CD4-positive, CD25-positive, alpha-beta regulatory T cell (primary cell): ENCODE measurements around the gene TWIST2. TPM values are rescaled to one million over a fixed set of nuclear protein-coding genes. Genes with fewer than 3 reads are reported as not detected.

Source experiments
- ATAC-seq, 2 donors: fragments of 150-1000 bp; cut with Tn5 transposase; one replicate each; pipeline ENCODE4 v1.10.0; 2021; ENCODE audit warnings: low read depth in 2 of 2, moderate number of reproducible peaks in 2 of 2, moderate library complexity in 1 of 2
- DNase-seq, 3 donors: peaks; one replicate each; pipeline versions ENCODE4 v3.0.0 to v3.0.0-alpha.2; 2012 to 2022; ENCODE audit warnings: mixed read lengths in 1 of 3
- H3K27ac ChIP-seq: one replicate; pipeline ENCODE4 v1.7.0; 2013; ENCODE audit warnings: mild to moderate bottlenecking, low read length; ENCODE audit not compliant: insufficient read depth, poor library complexity, severe bottlenecking
- H3K27me3 ChIP-seq: one replicate; pipeline ENCODE4 v1.7.0; 2013; ENCODE audit warnings: low read length; ENCODE audit not compliant: control insufficient read depth, insufficient read depth
- H3K36me3 ChIP-seq: one replicate; pipeline ENCODE4 v1.7.0; 2013; ENCODE audit warnings: mild to moderate bottlenecking, low read length, moderate library complexity; ENCODE audit not compliant: control insufficient read depth, insufficient read depth
- H3K4me1 ChIP-seq: 2 replicates; pipeline ENCODE4 v1.7.0; 2013; ENCODE audit warnings: mild to moderate bottlenecking, low read length; ENCODE audit not compliant: insufficient read depth, control insufficient read depth, poor library complexity, severe bottlenecking
- H3K4me3 ChIP-seq: one replicate; pipeline ENCODE4 v1.7.0; 2013; ENCODE audit warnings: low read depth, mild to moderate bottlenecking, low read length, moderate library complexity
- H3K9me3 ChIP-seq, 2 experiments: 1 replicate in 1 of 2; 2 replicates in 1 of 2; pipeline ENCODE4 v1.7.0; 2013; ENCODE audit warnings: low read length in 2 of 2, mild to moderate bottlenecking in 1 of 2, moderate library complexity in 1 of 2; ENCODE audit not compliant: control insufficient read depth in 2 of 2
- H3K27ac Mint-ChIP-seq, 3 donors: one replicate each; pipeline ENCODE4 v1.8.0; 2020 to 2022; ENCODE audit warnings: mild to moderate bottlenecking in 3 of 3, mixed read lengths in 3 of 3, moderate library complexity in 2 of 3
- H3K27me3 Mint-ChIP-seq: one replicate; pipeline ENCODE4 v1.8.0; 2022; ENCODE audit warnings: mild to moderate bottlenecking, mixed read lengths
- H3K36me3 Mint-ChIP-seq: one replicate; pipeline ENCODE4 v1.8.0; 2020; ENCODE audit warnings: mixed read lengths
- H3K4me1 Mint-ChIP-seq, 4 donors: one replicate each; pipeline ENCODE4 v1.8.0; 2020 to 2022; ENCODE audit warnings: mixed read lengths in 4 of 4, mild to moderate bottlenecking in 1 of 4
- H3K4me3 Mint-ChIP-seq, 4 donors: one replicate each; pipeline ENCODE4 v1.8.0; 2020 to 2022; ENCODE audit warnings: mild to moderate bottlenecking in 4 of 4, mixed read lengths in 4 of 4, moderate library complexity in 3 of 4
- H3K9me3 Mint-ChIP-seq, 7 donors: one replicate each; pipeline ENCODE4 v1.8.0; 2020 to 2022; ENCODE audit warnings: mixed read lengths in 7 of 7, mild to moderate bottlenecking in 3 of 7, moderate library complexity in 2 of 7
- polyA plus RNA-seq, 4 donors: library from polyadenylated mRNA; unstranded; fragments of 300-500 nt; fragmentation: Illumina TruSeq; gene quantifications; one replicate each; pipeline ENCODE4 v1.2.3, GENCODE V29; 2021
- total RNA-seq: library from RNA; stranded (reverse); gene quantifications from one replicate; pipeline ENCODE4 v1.2.3, GENCODE V29; 2022

Gene TWIST2
- total and polyA plus RNA-seq, 5 donors from 2014 or later, result not detected

DNA sequence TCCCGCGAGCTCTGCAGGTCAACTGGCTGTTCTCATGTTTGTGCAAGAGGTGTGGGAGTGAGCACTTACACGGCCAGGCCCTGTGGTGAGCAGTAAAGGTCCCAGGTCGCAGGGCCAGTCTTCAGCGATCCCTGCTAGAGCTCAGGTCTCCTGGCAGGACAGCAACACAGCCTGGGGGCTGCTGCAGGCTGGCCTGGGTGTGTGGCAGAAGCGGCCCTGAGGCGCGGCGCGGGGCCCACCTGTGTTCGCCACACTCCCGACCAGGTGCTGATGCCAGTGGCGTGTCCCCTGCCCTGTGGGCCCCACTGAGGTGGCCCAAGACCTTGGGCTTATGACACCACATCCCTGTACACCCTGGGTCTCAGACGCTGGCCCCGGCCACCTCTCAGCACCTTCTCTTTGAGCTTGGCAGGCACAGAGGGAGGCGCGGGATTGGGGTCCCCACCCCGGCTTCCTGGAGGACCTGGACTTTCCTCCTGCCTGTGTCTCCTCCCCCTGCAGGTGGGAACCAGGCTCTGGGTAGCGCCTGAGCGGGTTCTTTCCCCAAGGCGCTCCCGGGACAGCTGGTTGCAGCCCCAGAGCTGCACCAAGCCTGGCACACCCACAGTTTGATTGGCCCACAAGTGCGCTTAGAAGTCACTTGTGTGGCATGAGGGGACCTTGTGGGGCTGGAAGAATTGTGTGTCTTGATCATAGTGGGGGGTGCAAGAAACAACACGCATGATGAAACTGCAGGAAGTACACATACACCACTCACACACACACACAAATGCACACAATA lies 59.2 kb downstream of the TWIST2 start:
- Histone ChIP-seq H3K27me3 (no peaks in the 10 kb centered on the region), H3K9me3 (no peaks in the 10 kb centered on the region), H3K4me1 (no peaks in the 10 kb centered on the region), H3K27ac (no peak overlapping the region), H3K4me3 (no peak overlapping the region), H3K36me3 (no peaks in the 10 kb centered on the region)
- Mint-ChIP-seq H3K9me3 (peaks cover 0 to 4% (median 0%) of the 10 kb centered on the region in 7 donors), H3K4me1 (no peaks in the 10 kb centered on the region), H3K27me3 (no peaks in the 10 kb centered on the region), H3K4me3 (no peak overlapping the region), H3K27ac (no peak overlapping the region), H3K36me3 (no peaks in the 10 kb centered on the region)
- DNase-seq, result no peak
- no peak for ATAC-seq

DNA sequence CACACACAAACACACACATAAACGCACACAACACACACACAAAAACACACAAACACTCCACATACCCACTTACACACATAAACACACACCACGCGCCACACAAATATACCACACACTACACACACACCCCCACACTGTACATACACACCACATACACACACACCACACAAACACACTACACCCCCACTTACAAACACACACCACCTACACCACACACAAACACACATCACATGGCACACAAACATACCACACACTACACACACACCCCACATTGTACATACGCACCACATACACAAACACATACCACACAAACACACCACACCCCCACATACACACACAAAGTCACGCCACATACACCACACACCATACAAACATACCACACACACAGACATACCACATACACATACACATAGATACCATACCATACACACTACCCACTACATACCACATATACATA lies 59.9 kb downstream of the TWIST2 start:
- Mint-ChIP-seq H3K4me3 (no peak overlapping the region), H3K4me1 (no peaks in the 10 kb centered on the region), H3K9me3 (peaks cover 0 to 4% (median 0%) of the 10 kb centered on the region in 7 donors), H3K27ac (no peak overlapping the region), H3K27me3 (no peaks in the 10 kb centered on the region), H3K36me3 (no peaks in the 10 kb centered on the region)
- Histone ChIP-seq H3K36me3 (no peaks in the 10 kb centered on the region), H3K27me3 (no peaks in the 10 kb centered on the region), H3K9me3 (no peaks in the 10 kb centered on the region), H3K27ac (no peak overlapping the region), H3K4me3 (no peak overlapping the region), H3K4me1 (no peaks in the 10 kb centered on the region)
- no peak for ATAC-seq
- DNase-seq, result no peak

DNA sequence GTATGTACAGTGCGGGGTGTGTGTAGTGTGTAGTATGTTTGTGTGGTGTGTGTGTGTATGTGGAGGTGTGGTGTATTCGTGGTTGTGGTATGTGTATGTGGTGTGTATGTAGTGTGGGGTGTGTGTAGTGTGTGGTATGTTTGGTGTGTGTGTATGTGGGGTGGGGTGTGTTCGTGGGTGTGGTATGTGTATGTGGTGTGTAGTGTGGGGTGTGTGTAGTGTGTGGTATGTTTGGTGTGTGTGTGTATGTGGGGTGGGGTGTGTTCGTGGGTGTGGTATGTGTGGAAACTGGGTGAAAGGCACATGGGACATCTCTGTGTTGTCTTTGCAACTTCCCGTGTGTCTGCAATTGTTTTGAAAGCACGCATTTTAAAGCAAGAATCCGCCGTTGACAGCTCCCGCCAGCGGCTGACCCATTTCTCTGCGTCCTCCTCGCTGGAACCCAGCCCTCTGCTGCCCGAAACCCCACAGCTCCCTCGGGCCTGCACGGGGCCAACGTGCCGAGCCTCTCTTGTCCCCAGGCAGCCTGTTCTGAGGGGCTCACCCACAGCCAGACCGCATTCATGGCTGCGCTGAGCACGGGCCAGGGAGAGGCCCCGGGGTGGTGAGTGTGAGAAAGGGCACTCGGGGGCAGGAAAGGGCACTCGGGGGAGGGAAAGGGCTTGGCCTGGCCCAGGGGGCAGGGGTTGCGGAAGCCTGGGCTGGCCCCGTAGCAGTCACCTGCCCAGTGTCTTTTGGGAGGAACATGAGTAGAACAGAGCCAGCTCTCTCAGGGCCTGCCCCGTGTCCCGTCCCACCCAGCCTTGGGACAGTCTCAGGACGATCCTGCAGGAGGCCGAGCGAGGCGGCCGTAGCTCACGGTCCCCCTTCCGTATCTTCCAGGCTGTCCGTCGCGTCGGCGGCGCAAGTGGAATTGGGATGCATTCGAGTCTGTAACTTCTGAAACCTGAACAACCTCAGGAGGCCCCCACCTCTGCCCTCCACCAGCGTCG lies 61.4 kb downstream of the TWIST2 start:
- Histone ChIP-seq H3K27ac (no peak overlapping the region), H3K36me3 (no peaks in the 10 kb centered on the region), H3K27me3 (no peaks in the 10 kb centered on the region), H3K9me3 (no peaks in the 10 kb centered on the region), H3K4me1 (no peaks in the 10 kb centered on the region), H3K4me3 (no peak overlapping the region)
- H3K9me3 Mint-ChIP-seq, result peaks cover 0 to 4% (median 0%) of the 10 kb centered on the region in 7 donors
- no peaks in the 10 kb centered on the region for H3K4me1 Mint-ChIP-seq
- H3K36me3 Mint-ChIP-seq, result no peaks in the 10 kb centered on the region
- H3K27ac Mint-ChIP-seq, result no peak overlapping the region
- H3K4me3 Mint-ChIP-seq, result no peak overlapping the region
- ATAC-seq (peak in 1 of 2 donors; percentile 17), DNase-seq (no peak)
- no peaks in the 10 kb centered on the region for H3K27me3 Mint-ChIP-seq

DNA sequence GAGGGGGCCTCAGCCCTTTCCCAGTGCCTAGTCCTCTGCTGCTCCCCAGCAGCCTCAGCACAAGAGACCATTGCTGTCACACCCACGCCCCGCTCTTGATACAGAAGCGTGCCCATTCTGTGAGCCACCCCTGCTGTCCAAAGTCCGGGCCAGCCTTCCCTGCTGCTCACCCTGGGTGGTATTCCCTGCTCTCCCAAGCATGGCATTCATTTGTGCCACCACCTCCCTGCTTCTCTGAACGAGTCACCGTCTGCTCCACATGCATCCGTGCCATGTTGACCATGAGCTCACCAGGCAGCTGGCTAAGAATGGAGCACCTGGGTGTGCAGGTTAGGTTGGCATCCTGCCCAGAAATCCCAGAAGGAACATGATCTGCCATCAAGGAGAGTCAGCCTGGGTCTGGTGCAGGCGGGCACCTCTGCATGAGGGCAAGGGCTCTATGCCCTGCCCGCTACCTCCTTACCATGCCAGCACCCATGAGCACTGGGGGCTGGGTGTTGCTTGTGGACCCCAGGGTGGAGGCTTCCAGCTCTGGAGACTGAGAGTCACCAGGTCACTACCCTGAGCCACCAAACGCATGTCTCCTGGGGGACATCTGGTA lies 63.0 kb downstream of the TWIST2 start:
- no peaks in the 10 kb centered on the region for H3K36me3 Mint-ChIP-seq
- Histone ChIP-seq H3K4me1 (no peaks in the 10 kb centered on the region), H3K9me3 (no peaks in the 10 kb centered on the region), H3K4me3 (no peak overlapping the region), H3K27ac (no peak overlapping the region), H3K36me3 (no peaks in the 10 kb centered on the region), H3K27me3 (no peaks in the 10 kb centered on the region)
- DNase-seq (no peak), ATAC-seq (no peak)
- H3K27me3 Mint-ChIP-seq, result no peaks in the 10 kb centered on the region
- H3K4me1 Mint-ChIP-seq, result no peaks in the 10 kb centered on the region
- no peak overlapping the region for H3K4me3 Mint-ChIP-seq
- H3K9me3 Mint-ChIP-seq, result peaks cover 0 to 4% (median 0%) of the 10 kb centered on the region in 7 donors
- no peak overlapping the region for H3K27ac Mint-ChIP-seq

DNA sequence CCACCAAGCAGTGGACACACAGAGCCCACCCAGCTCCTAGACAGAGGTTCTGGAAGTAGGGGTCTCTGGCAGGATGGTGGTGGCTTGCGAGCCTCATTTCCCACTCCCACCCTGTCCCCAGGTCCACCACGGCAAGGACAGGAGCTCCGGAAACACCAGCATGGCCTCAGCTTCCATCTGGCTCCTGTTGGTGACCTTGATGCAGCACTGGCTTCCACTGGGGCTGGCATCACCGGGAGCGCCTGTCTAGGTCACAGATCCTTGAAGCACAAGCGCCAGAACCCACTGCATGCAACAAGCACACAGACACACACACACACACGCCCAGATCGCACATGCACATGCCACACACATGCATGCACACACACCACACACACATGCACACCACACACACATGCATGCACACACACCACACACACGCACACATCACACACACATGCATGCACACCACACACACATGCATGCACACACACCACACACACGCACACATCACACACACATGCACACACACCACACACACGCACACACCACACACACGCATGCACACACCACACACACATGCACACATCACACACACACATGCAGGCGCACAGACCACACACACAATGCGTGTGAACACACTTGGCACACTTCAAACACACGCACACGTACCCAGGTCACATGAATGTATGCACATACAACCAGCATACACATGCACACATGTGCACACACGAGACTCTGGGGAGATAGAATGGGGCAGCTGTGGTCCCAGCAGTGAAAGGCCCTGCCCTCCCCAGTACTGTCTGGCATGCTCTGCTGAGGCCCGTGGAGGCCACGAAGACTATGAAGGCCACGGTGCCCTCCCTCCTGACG lies 63.7 kb downstream of the TWIST2 start:
- Mint-ChIP-seq H3K9me3 (no peaks in the 10 kb centered on the region), H3K4me1 (no peaks in the 10 kb centered on the region), H3K36me3 (no peaks in the 10 kb centered on the region), H3K4me3 (no peak overlapping the region), H3K27ac (peak overlapping the region in 1 of 3 donors; percentile 84), H3K27me3 (no peaks in the 10 kb centered on the region)
- no peaks in the 10 kb centered on the region for H3K36me3 ChIP-seq
- no peaks in the 10 kb centered on the region for H3K27me3 ChIP-seq
- no peaks in the 10 kb centered on the region for H3K9me3 ChIP-seq
- no peak overlapping the region for H3K27ac ChIP-seq
- H3K4me3 ChIP-seq, result no peak overlapping the region
- DNase-seq, result no peak
- H3K4me1 ChIP-seq, result no peaks in the 10 kb centered on the region
- ATAC-seq, result no peak

DNA sequence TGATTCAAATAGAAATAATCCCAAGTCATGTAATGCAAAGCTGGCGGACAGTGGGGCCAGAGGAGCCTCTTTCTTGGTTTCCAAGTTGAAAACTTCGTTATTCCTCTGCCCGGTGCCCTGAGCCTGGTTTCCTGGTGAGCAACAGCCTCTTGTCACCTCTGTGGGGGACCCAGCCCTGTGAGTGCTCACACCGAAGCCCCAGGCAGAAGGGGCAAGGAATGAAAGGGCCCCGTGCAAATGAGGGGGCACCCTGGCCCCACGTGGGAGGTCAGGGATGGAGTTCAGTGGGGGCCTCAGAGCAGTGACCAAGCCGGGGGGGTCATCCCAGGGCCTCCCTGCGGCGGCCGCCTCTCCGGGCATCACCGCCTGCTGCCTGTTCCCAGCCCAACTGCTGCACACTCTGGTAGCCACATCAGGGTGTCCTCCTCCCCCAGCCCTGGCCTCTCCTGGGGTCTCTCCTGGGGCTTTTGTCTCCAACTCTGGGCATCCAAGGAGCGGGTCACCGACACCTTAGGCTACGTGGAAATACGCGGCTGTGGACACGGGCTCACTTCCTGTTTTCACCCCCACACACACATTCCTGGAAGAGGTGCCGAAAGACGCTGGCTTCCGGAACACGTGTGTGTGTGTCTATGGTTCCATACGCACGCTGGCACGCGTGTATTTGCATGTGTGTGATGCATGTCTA lies 64.5 kb downstream of the TWIST2 start:
- Mint-ChIP-seq H3K4me1 (no peaks in the 10 kb centered on the region), H3K4me3 (no peak overlapping the region), H3K27ac (no peak overlapping the region), H3K27me3 (no peaks in the 10 kb centered on the region), H3K36me3 (no peaks in the 10 kb centered on the region), H3K9me3 (no peaks in the 10 kb centered on the region)
- Histone ChIP-seq H3K36me3 (no peaks in the 10 kb centered on the region), H3K4me3 (no peak overlapping the region), H3K4me1 (no peaks in the 10 kb centered on the region), H3K27me3 (no peaks in the 10 kb centered on the region), H3K9me3 (no peaks in the 10 kb centered on the region), H3K27ac (no peak overlapping the region)
- DNase-seq, result no peak
- ATAC-seq, result no peak
